HCT116 (cell line): Measurements from ENCODE around the gene SPSB2. TPM values are rescaled to one million over a fixed set of nuclear protein-coding genes. Genes with fewer than 3 reads are reported as not detected.

Experiments
- ATAC-seq: fragments of 200-7000 bp; cut with Tn5 transposase; 2 replicates; pipeline ENCODE4 v1.9.1; 2020; ENCODE audit warnings: mild to moderate bottlenecking, moderate library complexity
- BruUV-seq: library from RNA; stranded (reverse); fragments of 400-500 nt; replicated peaks from 2 replicates; lab custom pipeline; 2021; lab: Mats Ljungman, UMichigan
- CTCF ChIA-PET: fragments of 300-600 bp; sonication (Branson Sonifier 250); formaldehyde crosslinking; loops from one replicate; lab custom pipeline; 2021; ENCODE audit warnings: antibody characterized with exemption; lab: Charles Lee
- POLR2A ChIA-PET: fragments of 300-600, 350-600 bp; sonication (Branson Sonifier 250); formaldehyde crosslinking; loops from one replicate; lab custom pipeline; 2021; ENCODE audit warnings: antibody characterized with exemption; lab: Charles Lee
- RAD21 ChIA-PET, 2 experiments: fragments of 300-600 bp; sonication (Branson Sonifier 250); formaldehyde crosslinking; loops; one replicate each; lab custom pipeline; 2023; ENCODE audit warnings: low total read pairs in 2 of 2; ENCODE audit not compliant: uncharacterized antibody in 2 of 2, unreplicated experiment in 2 of 2, low non-redundant PET in 1 of 2; lab: Charles Lee
- DNase-seq: peaks from one replicate; pipeline ENCODE4 v3.0.0-alpha.2; 2010; ENCODE audit warnings: low read depth, low spot score
- H2AFZ ChIP-seq: fragments of 200-600 bp; shearing (Covaris generic), sonication (generic); 2 replicates; pipeline ENCODE4 v1.6.1; 2017; ENCODE audit warnings: low read depth, mixed run types, mixed read lengths, antibody characterized with exemption, low read length; ENCODE audit not compliant: poor library complexity, severe bottlenecking
- H3K27ac ChIP-seq: 2 replicates; pipeline ENCODE4 v1.5.1; 2012; ENCODE audit warnings: low read depth, low read length
- H3K27me3 ChIP-seq: fragments of 200-600 bp; sonication (generic); 2 replicates; pipeline ENCODE4 v1.6.1; 2016; ENCODE audit warnings: mixed run types, low read length, mixed read lengths; ENCODE audit not compliant: insufficient read depth
- H3K36me3 ChIP-seq, 2 experiments: fragments of 200-500 bp in 1 of 2; fragments of 200-600 bp in 1 of 2; sonication (Bioruptor generic) in 1 of 2; sonication (generic) in 1 of 2; 2 replicates each; pipeline versions ENCODE4 v1.5.1 to v1.6.1; 2014 to 2016; ENCODE audit warnings: low read length in 2 of 2, inconsistent platforms in 1 of 2, mixed read lengths in 1 of 2, mixed run types in 1 of 2; ENCODE audit not compliant: insufficient read depth in 2 of 2, control insufficient read depth in 1 of 2
- H3K4me1 ChIP-seq, 2 experiments: fragments of 200-600 bp in 1 of 2; sonication (generic) in 1 of 2; 2 replicates each; pipeline versions ENCODE4 v1.5.1 to v1.6.1; 2012 to 2017; ENCODE audit warnings: low read length in 2 of 2, inconsistent platforms in 1 of 2, mild to moderate bottlenecking in 1 of 2, mixed read lengths in 1 of 2, mixed run types in 1 of 2, moderate library complexity in 1 of 2; ENCODE audit not compliant: insufficient read depth in 2 of 2, control insufficient read depth in 1 of 2
- H3K4me2 ChIP-seq: fragments of 200-600 bp; sonication (generic); 2 replicates; pipeline ENCODE4 v1.6.1; 2017; ENCODE audit warnings: mixed run types, low read length, mixed read lengths
- H3K4me3 ChIP-seq, 2 experiments: fragments of 200-600 bp in 1 of 2; sonication (generic) in 1 of 2; replicated peaks in 1 of 2; 2 replicates each; pipeline ENCODE4 v1.5.1; 2011 to 2016; ENCODE audit warnings: low read length in 2 of 2, control low read depth in 1 of 2, low read depth in 1 of 2, mild to moderate bottlenecking in 1 of 2, mixed read lengths in 1 of 2, mixed run types in 1 of 2
- H3K79me2 ChIP-seq: fragments of 200-600 bp; sonication (generic); 2 replicates; pipeline ENCODE4 v1.6.1; 2017; ENCODE audit warnings: mild to moderate bottlenecking, mixed run types, low read length, moderate library complexity, mixed read lengths; ENCODE audit not compliant: insufficient read depth
- H3K9ac ChIP-seq: fragments of 200-600 bp; sonication (generic); 2 replicates; pipeline ENCODE4 v1.6.1; 2016; ENCODE audit warnings: low read length, mixed read lengths
- H3K9me2 ChIP-seq: fragments of 200-600 bp; sonication (generic), shearing (Covaris generic); 2 replicates; pipeline ENCODE4 v1.6.1; 2017; ENCODE audit warnings: mixed run types, mild to moderate bottlenecking, moderate library complexity; ENCODE audit not compliant: insufficient read depth
- H3K9me3 ChIP-seq, 2 experiments: fragments of 200-500 bp in 1 of 2; fragments of 200-600 bp in 1 of 2; sonication (Bioruptor generic) in 1 of 2; sonication (generic) in 1 of 2; 2 replicates each; pipeline ENCODE4 v1.6.1; 2014 to 2017; ENCODE audit warnings: low read length in 2 of 2, mixed read lengths in 2 of 2, inconsistent platforms in 1 of 2, low read depth in 1 of 2, mild to moderate bottlenecking in 1 of 2, mixed run types in 1 of 2, moderate library complexity in 1 of 2; ENCODE audit not compliant: control insufficient read depth in 1 of 2, insufficient read depth in 1 of 2
- H4K20me1 ChIP-seq: fragments of 200-600 bp; sonication (generic), shearing (Covaris generic); 2 replicates; pipeline ENCODE4 v1.6.1; 2017; ENCODE audit warnings: mixed run types, mild to moderate bottlenecking, moderate library complexity; ENCODE audit not compliant: insufficient read depth
- ELF1 ChIP-seq: IDR thresholded peaks from 2 replicates; pipeline ENCODE4 v1.6.1; 2012; ENCODE audit warnings: low read depth, borderline replicate concordance
- JUND ChIP-seq: IDR thresholded peaks from 2 replicates; pipeline ENCODE4 v1.6.1; 2012
- SIN3A ChIP-seq: IDR thresholded peaks from 2 replicates; pipeline ENCODE4 v1.6.1; 2012; ENCODE audit warnings: low read depth
- SP1 ChIP-seq: IDR thresholded peaks from 2 replicates; pipeline ENCODE4 v1.6.1; 2012; ENCODE audit warnings: low read depth
- YY1 ChIP-seq: IDR thresholded peaks from 2 replicates; pipeline ENCODE4 v1.6.1; 2011; ENCODE audit warnings: low read length, low read depth, moderate library complexity, mild to moderate bottlenecking; ENCODE audit not compliant: insufficient replicate concordance; ENCODE audit errors: extremely low read depth
- intact Hi-C: fragments of 100-400 bp; cut with micrococcal nuclease; formaldehyde crosslinking; loops from 2 replicates; pipeline ENCODE4 v1.10.0; 2022
- total RNA-seq: library from RNA; stranded (reverse); gene quantifications from one replicate; pipeline ENCODE4 v1.2.1, GENCODE V29; 2021; ENCODE audit not compliant: unreplicated experiment
- TF ChIP-seq, protein P1 (sequence below): IDR thresholded peaks from 2 replicates; pipeline ENCODE4 v1.6.1; 2012; ENCODE audit warnings: low read depth
- TF ChIP-seq, protein P2 (sequence below): IDR thresholded peaks from 2 replicates; pipeline ENCODE4 v1.6.1; 2011; ENCODE audit warnings: mild to moderate bottlenecking, low read length, moderate library complexity; ENCODE audit not compliant: insufficient replicate concordance; ENCODE audit errors: extremely low read depth
- TF ChIP-seq, protein P3 (sequence below): IDR thresholded peaks from 2 replicates; pipeline ENCODE4 v1.6.1; 2012

The SPSB2 gene
- total RNA-seq, 1 experiment from 2014 or later: 10.0 TPM

DNA sequence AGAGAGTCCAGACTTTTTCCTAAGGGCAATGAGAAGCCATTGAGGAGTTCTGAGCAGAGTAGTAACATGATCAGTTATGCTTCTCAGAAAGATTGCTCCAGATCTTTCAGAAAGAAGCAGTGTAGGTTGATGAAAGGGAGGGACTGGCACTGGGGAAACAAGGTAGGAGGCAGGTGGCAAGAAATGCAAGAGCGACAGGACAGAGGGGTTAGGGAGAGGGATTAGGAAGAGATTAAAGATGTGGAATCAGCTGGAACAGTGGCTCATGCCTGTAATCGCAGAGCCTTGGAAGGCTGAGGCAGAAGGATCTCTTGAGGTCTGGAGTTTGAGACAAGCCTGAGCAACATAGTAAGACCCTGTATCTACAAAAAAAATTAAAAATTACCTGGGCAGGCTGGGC is 25.4 kb downstream of the SPSB2 start:
- TF ChIP-seq JUND (no peak), YY1 (no peak), SIN3A (no peak), SP1 (no peak), ELF1 (no peak)
- TF ChIP-seq, protein P1, sequence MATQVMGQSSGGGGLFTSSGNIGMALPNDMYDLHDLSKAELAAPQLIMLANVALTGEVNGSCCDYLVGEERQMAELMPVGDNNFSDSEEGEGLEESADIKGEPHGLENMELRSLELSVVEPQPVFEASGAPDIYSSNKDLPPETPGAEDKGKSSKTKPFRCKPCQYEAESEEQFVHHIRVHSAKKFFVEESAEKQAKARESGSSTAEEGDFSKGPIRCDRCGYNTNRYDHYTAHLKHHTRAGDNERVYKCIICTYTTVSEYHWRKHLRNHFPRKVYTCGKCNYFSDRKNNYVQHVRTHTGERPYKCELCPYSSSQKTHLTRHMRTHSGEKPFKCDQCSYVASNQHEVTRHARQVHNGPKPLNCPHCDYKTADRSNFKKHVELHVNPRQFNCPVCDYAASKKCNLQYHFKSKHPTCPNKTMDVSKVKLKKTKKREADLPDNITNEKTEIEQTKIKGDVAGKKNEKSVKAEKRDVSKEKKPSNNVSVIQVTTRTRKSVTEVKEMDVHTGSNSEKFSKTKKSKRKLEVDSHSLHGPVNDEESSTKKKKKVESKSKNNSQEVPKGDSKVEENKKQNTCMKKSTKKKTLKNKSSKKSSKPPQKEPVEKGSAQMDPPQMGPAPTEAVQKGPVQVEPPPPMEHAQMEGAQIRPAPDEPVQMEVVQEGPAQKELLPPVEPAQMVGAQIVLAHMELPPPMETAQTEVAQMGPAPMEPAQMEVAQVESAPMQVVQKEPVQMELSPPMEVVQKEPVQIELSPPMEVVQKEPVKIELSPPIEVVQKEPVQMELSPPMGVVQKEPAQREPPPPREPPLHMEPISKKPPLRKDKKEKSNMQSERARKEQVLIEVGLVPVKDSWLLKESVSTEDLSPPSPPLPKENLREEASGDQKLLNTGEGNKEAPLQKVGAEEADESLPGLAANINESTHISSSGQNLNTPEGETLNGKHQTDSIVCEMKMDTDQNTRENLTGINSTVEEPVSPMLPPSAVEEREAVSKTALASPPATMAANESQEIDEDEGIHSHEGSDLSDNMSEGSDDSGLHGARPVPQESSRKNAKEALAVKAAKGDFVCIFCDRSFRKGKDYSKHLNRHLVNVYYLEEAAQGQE: no peak
- TF ChIP-seq, protein P2, sequence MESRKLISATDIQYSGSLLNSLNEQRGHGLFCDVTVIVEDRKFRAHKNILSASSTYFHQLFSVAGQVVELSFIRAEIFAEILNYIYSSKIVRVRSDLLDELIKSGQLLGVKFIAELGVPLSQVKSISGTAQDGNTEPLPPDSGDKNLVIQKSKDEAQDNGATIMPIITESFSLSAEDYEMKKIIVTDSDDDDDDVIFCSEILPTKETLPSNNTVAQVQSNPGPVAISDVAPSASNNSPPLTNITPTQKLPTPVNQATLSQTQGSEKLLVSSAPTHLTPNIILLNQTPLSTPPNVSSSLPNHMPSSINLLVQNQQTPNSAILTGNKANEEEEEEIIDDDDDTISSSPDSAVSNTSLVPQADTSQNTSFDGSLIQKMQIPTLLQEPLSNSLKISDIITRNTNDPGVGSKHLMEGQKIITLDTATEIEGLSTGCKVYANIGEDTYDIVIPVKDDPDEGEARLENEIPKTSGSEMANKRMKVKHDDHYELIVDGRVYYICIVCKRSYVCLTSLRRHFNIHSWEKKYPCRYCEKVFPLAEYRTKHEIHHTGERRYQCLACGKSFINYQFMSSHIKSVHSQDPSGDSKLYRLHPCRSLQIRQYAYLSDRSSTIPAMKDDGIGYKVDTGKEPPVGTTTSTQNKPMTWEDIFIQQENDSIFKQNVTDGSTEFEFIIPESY: no peak
- TF ChIP-seq, protein P3, sequence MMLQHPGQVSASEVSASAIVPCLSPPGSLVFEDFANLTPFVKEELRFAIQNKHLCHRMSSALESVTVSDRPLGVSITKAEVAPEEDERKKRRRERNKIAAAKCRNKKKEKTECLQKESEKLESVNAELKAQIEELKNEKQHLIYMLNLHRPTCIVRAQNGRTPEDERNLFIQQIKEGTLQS: no peak
- TF ChIP-seq, all 23 proteins: peak for 0
- CTCF ChIA-PET: no interaction called here

More for the DNA sequence above, 25.4 kb downstream of the SPSB2 start:
- no peak overlapping the region for H3K9ac ChIP-seq
- no peak overlapping the region for H2AFZ ChIP-seq
- H3K4me3 ChIP-seq: no peak overlapping the region
- peaks cover 6 to 17% of the 10 kb centered on the region in 2 experiments for H3K4me1 ChIP-seq
- H3K79me2 ChIP-seq: peaks cover 19% of the 10 kb centered on the region
- ChIA-PET RAD21 (no interaction called here), POLR2A (interaction anchor here (8.9 kb wide), 1 partner anchor 21 kb away, joined by 186 read pairs; the partner anchor contains the start of genes SPSB2 and TPI1)
- no peaks in the 10 kb centered on the region for H3K9me2 ChIP-seq
- DNase-seq (no peak), ATAC-seq (no peak)
- no TSS peak for BruUV-seq
- no peaks in the 10 kb centered on the region for H4K20me1 ChIP-seq
- H3K27me3 ChIP-seq: no peaks in the 10 kb centered on the region
- peaks cover 25 to 44% of the 10 kb centered on the region in 2 experiments; a peak in 3 of 4 replicates for H3K36me3 ChIP-seq
- intact Hi-C loops: no loop called here
- H3K4me2 ChIP-seq: no peak overlapping the region
- no peaks in the 10 kb centered on the region for H3K9me3 ChIP-seq
- H3K27ac ChIP-seq: no peak overlapping the region
